ENCODE data around the gene TRAPPC3.

The TRAPPC3 gene

GRCh38 chr1:36124404-36125128 lies 24.7 kb downstream of the TRAPPC3 start:
- H3K4me2 ChIP-seq (ENCODE audit: low read length), result no peak overlapping the region
- H3F3A ChIP-seq (ENCODE audit: control insufficient read depth, insufficient read depth), result no peaks in the 10 kb centered on the region
- H3K9me2 ChIP-seq (replicated peaks; ENCODE audit: control insufficient read depth, low read length), result no peaks in the 10 kb centered on the region
- peaks cover 32% of the 10 kb centered on the region for H3K27me3 ChIP-seq (ENCODE audit: control insufficient read depth, low read length)
- no peaks in the 10 kb centered on the region for H3K9me3 ChIP-seq (ENCODE audit: control insufficient read depth, insufficient read depth, low read length)
- no peak overlapping the region for H3K4me3 ChIP-seq (ENCODE audit: low read length)
- TF ChIP-seq CTCF (IDR thresholded peaks at IDR 0.05; ENCODE audit: low read depth, low read length, poor library complexity, severe bottlenecking), result no peak
- no peak for TF ChIP-seq EZH2phosphoT487 (IDR thresholded peaks at IDR 0.05; ENCODE audit: borderline replicate concordance, low read length)
- H3K4me1 ChIP-seq (ENCODE audit: control insufficient read depth, low read length), result peaks cover 15% of the 10 kb centered on the region
- no peaks in the 10 kb centered on the region for H3K36me3 ChIP-seq (ENCODE audit: control insufficient read depth, low read length)
- no peaks in the 10 kb centered on the region for H4K20me1 ChIP-seq (ENCODE audit: control insufficient read depth, insufficient read depth, low read depth, low read length)
- H3K27ac ChIP-seq (ENCODE audit: low read depth, low read length), result no peak overlapping the region
- H3K79me2 ChIP-seq (ENCODE audit: control insufficient read depth, low read length), result no peaks in the 10 kb centered on the region

- Histone ChIP-seq H3K4me1 (ENCODE audit: control insufficient read depth, low read length) (peaks cover 15% of the 10 kb centered on the region), H3K79me2 (ENCODE audit: control insufficient read depth, low read length) (no peaks in the 10 kb centered on the region), H3K27me3 (ENCODE audit: control insufficient read depth, low read length) (peaks cover 32% of the 10 kb centered on the region), H3K9me3 (ENCODE audit: control insufficient read depth, insufficient read depth, low read length) (no peaks in the 10 kb centered on the region), H3F3A (ENCODE audit: control insufficient read depth, insufficient read depth) (no peaks in the 10 kb centered on the region), H3K36me3 (ENCODE audit: control insufficient read depth, low read length) (no peaks in the 10 kb centered on the region), H3K4me3 (ENCODE audit: low read length) (peak overlapping the region; percentile 34), H3K27ac (ENCODE audit: low read depth, low read length) (no peak overlapping the region), H3K4me2 (ENCODE audit: low read length) (peak overlapping the region; percentile 57), H4K20me1 (ENCODE audit: control insufficient read depth, insufficient read depth, low read depth, low read length) (no peaks in the 10 kb centered on the region), H3K9me2 (replicated peaks; ENCODE audit: control insufficient read depth, low read length) (no peaks in the 10 kb centered on the region)
- TF ChIP-seq CTCF (IDR thresholded peaks at IDR 0.05; ENCODE audit: low read depth, low read length, poor library complexity, severe bottlenecking), result no peak
Measured at GRCh38 chr1:36123356-36123755, 25.9 kb downstream of the TRAPPC3 start.

- H3K27ac ChIP-seq (ENCODE audit: low read depth, low read length), result no peak overlapping the region
- H3K4me1 ChIP-seq (ENCODE audit: control insufficient read depth, low read length), result peaks cover 15% of the 10 kb centered on the region
- TF ChIP-seq CTCF (IDR thresholded peaks at IDR 0.05; ENCODE audit: low read depth, low read length, poor library complexity, severe bottlenecking) (no peak), EZH2phosphoT487 (IDR thresholded peaks at IDR 0.05; ENCODE audit: borderline replicate concordance, low read length) (no peak)
- peak overlapping the region; percentile 57 for H3K4me2 ChIP-seq (ENCODE audit: low read length)
- no peaks in the 10 kb centered on the region for H3F3A ChIP-seq (ENCODE audit: control insufficient read depth, insufficient read depth)
- peak overlapping the region; percentile 34 for H3K4me3 ChIP-seq (ENCODE audit: low read length)
- H3K79me2 ChIP-seq (ENCODE audit: control insufficient read depth, low read length), result no peaks in the 10 kb centered on the region
- H3K36me3 ChIP-seq (ENCODE audit: control insufficient read depth, low read length), result no peaks in the 10 kb centered on the region
- H3K9me2 ChIP-seq (replicated peaks; ENCODE audit: control insufficient read depth, low read length), result no peaks in the 10 kb centered on the region
- peaks cover 32% of the 10 kb centered on the region for H3K27me3 ChIP-seq (ENCODE audit: control insufficient read depth, low read length)
- no peaks in the 10 kb centered on the region for H4K20me1 ChIP-seq (ENCODE audit: control insufficient read depth, insufficient read depth, low read depth, low read length)
- H3K9me3 ChIP-seq (ENCODE audit: control insufficient read depth, insufficient read depth, low read length), result no peaks in the 10 kb centered on the region
Measured at GRCh38 chr1:36122062-36123030, 26.9 kb downstream of the TRAPPC3 start.
